Fibroblast of villous mesenchyme (primary cell): Measurements from ENCODE around the gene CLDN22. TPM values are rescaled to one million over a fixed set of nuclear protein-coding genes. Genes with fewer than 3 reads are reported as not detected.
A peak's percentile ranks its signal among the peaks of the same experiment; 100 is the strongest.

Experiments
- DNase-seq: peaks from one replicate; pipeline ENCODE4 v3.0.0-alpha.2; 2010; ENCODE audit warnings: low read depth
- H3K4me3 ChIP-seq: 2 replicates; pipeline ENCODE4 v1.5.1; 2011; ENCODE audit warnings: low read depth, mild to moderate bottlenecking, low read length
- total RNA-seq: library from RNA; depleted of rRNA; stranded (reverse); fragments of >200 nt; gene quantifications from 2 replicates; pipeline ENCODE4 v1.2.3, GENCODE V29; 2012
- TF ChIP-seq, protein P1 (sequence below): IDR thresholded peaks from 2 replicates; pipeline ENCODE4 v1.5.1; 2012; ENCODE audit warnings: low read depth, mild to moderate bottlenecking, low read length; ENCODE audit not compliant: insufficient read depth

Gene CLDN22
- total RNA-seq, 1 donor, result under 0.01 TPM

GRCh38 chr4:183360161-183360919, 40.3 kb upstream of the CLDN22 start:
- no peak overlapping the region for H3K4me3 ChIP-seq
- peak; percentile 33 for DNase-seq
- TF ChIP-seq, protein P1, sequence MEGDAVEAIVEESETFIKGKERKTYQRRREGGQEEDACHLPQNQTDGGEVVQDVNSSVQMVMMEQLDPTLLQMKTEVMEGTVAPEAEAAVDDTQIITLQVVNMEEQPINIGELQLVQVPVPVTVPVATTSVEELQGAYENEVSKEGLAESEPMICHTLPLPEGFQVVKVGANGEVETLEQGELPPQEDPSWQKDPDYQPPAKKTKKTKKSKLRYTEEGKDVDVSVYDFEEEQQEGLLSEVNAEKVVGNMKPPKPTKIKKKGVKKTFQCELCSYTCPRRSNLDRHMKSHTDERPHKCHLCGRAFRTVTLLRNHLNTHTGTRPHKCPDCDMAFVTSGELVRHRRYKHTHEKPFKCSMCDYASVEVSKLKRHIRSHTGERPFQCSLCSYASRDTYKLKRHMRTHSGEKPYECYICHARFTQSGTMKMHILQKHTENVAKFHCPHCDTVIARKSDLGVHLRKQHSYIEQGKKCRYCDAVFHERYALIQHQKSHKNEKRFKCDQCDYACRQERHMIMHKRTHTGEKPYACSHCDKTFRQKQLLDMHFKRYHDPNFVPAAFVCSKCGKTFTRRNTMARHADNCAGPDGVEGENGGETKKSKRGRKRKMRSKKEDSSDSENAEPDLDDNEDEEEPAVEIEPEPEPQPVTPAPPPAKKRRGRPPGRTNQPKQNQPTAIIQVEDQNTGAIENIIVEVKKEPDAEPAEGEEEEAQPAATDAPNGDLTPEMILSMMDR, result no peak

GRCh38 chr4:183358215-183358755, 38.2 kb upstream of the CLDN22 start:
- TF ChIP-seq, protein P1, result no peak
- H3K4me3 ChIP-seq, result no peak overlapping the region
- no peak for DNase-seq

DNA sequence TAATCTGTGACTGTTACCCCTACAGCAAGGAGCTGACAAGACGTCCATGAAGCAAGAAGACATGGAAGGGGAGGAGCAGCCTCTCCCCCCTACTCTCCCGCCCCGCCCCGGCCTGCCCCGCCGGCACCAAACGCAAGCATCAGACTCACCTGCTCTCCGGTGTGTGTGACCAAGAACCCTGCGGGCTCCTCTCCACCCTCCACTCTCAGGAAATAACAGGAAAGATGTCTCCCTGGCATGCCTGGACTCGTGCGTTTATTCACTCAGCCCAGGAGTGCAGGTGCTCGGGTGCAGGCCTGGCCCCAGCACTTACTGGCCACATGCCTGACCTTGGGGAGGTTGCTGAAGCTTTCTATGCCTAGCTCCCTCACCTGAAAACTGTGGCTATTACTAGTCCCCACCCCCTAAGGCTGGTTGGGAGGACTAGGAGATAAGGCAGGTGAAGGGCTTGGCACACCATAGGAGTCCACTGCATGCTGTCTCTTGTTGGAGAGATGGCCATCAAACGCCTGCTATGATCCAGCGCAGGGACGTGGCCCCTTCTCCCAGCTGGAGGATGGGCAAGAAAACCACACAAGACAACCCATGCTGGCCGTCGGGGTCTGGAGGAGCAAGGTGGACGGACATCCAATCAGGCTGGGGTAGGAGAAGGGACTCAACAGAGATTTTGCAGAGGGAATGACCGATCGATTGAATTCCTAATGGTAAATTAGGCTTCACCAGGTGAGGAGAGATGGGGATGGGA, 37.0 kb upstream of the CLDN22 start:
- TF ChIP-seq, protein P1, result no peak
- DNase-seq, result no peak
- H3K4me3 ChIP-seq, result no peak overlapping the region

DNA sequence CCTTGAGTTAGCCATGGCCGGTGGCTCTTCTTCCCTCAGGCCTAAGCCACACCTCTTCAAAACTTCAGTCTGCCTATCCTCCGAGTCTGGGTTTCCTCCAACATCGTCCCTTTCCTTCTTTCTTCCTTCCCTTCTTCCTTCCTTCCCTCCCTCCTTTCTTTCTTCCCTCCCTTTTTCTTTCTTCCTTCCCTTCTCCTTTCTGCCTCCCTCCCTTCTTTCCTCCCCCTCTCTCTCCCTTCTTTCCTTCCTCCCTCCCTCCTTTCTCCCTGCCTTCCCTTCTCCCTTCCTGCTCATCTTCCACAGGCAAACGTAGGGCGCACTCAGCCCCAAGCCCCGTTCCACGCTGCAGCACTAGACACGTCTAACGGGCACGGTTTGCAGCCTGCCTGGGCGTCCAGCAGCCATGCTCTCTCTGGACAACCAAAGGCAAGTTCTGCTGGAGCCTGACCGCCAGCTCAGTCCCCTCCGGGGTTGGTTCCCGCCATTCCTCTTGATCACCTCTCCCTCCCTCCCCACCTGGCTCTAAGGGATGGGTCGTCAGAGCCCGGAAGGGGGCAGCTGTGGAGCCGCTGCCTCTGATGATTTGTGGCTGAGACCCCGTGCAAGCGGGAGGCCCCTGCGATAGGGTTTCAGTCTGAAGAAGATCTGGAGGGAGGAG, 36.2 kb upstream of the CLDN22 start:
- DNase-seq, result no peak
- H3K4me3 ChIP-seq, result no peak overlapping the region
- TF ChIP-seq, protein P1, result no peak

- no peak overlapping the region for H3K4me3 ChIP-seq
- TF ChIP-seq, protein P1, result no peak
- DNase-seq, result peak; percentile 52
Observed at GRCh38 chr4:183355405-183355804, 35.3 kb upstream of the CLDN22 start.

DNA sequence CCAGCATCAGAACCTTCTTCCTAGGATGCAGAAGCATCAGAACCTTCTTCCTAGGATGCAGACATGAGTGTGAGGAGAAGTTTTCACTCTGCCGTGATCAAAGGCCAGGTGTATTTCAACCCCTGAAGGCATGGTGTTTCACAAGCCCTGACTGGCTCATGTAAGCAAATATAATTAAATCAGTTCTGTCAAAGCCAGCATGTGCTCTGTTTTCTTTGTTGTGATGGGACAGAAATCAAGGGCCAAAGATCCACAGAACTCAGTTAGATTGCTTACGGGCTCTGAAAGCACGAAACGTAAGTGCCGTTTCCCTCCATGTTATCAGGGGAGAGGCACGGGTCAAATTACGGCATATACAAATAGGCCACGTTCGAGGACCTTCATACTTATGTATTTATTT, 34.1 kb upstream of the CLDN22 start:
- no peak overlapping the region for H3K4me3 ChIP-seq
- no peak for DNase-seq
- TF ChIP-seq, protein P1, result no peak
